Dedifferentiated amniotic fluid mesenchymal stem cell (primary cell): ENCODE measurements around the gene UBAC1.
A peak's percentile ranks its signal among the peaks of the same experiment; 100 is the strongest.
"Not testable (repeated sequence)": the region's sequence is repeated elsewhere in the genome, so short reads cannot be mapped to it uniquely, and the experiment has no call there.

ENCODE experiments used
- DNase-seq: peaks from one replicate; pipeline ENCODE4 v3.0.0-alpha.2; 2016; ENCODE audit errors: extremely low spot score

The UBAC1 gene

DNA sequence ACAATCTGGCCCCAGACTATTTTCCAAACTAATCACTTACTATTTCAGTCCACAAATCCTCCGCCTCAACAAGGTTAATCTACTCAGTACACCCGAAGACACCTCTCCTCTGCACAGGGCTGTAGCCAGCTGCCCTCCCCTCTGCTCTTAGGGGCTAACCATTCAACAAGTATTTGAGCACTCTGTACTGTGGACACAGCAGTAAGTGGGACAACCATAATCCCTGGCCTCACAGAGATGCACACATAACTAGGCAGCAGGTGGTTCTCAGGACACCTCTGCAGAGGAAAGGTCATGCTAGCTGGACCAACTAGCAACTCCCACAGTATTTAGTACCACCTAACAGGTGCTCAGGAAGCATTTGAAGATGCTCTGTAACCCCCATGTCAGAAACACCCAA, 59.3 kb downstream of the UBAC1 start:
- no peak for DNase-seq

DNA sequence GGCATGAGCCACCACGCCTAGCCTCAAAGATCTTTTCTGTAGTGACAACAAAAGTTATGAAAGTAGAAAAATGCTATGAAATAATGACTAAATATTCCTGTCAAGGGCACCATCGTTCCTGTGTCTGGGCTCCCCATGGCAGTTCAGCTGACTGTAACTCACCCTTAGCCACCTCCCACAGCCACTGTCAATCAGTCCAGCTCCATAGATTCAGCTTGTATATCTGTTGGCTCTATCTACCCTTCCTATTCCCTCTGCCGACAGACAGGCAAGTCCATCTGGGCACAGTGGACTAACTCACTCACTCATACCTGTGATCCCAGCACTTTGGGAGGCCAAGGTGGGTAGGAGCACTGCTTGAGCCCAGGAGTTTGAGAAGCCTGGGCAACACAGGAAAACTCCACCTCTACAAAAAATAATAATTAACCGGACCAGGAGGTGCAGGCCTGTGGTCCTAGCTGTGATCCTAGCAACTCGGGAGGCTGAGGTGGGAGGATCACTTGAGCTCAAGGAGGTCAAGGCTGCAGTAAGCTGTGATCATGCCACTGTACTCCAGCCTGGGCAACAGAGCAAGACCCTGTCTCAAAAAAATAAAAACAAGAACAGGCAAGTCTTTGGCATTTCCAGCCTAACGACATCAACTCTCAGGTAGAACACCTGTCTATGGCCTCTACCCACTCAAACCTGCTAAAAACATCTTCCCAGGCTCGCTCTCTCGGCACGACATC, 60.0 kb downstream of the UBAC1 start:
- no peak for DNase-seq

DNA sequence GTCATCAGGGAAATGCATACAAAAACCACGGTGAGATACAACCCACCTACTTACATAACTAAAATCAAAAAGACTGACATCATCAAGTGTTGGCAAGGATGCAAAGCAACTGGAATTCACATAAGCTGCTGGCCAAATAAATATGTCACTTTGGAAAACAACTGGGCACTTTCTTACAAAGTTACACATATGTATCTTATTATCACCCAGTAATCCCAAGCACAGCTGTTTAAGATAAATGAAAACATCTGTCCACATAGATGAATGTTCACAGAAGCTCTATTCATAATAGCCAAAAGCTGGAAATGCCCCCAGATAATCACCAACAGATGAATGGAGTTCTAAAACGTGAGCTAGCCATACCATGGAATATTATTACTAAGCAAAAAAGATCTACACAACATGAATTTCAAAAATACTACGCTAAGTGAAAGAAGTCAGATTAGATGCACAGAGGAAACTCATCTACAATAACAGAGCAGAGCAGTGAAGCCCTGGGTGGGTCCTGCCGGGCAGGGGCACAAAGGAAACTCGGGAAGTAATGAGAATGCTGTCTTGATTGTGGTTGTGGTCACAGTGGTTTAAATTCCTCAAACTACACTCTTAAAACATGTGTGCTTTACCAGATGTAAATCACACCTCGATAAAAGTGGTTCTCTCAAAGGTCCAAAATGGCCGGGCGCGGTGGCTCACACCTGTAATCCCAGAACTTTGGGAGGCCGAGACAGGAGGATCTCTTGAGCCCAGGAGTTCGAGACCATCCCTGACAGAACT, 62.4 kb downstream of the UBAC1 start:
- peak; percentile 59 for DNase-seq

DNA sequence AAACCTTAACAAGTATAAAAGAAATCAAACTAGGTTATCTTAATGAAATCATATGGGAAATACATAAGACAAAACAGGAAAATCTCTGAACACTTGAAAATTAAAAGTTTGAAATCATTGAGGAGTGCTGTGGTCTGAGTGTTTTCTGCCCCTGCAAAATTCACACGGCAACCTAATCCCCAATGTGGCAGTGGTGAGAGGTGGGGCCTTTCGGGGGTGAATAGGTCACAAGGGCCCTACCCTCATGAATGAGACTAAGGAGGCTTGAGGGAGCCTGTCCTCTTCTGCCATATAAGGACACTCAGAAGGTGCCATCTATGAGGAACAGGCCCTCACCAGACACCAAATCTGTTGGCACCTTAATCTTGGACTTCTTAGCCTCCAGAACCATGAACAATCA, 64.5 kb downstream of the UBAC1 start:
- no peak for DNase-seq

DNA sequence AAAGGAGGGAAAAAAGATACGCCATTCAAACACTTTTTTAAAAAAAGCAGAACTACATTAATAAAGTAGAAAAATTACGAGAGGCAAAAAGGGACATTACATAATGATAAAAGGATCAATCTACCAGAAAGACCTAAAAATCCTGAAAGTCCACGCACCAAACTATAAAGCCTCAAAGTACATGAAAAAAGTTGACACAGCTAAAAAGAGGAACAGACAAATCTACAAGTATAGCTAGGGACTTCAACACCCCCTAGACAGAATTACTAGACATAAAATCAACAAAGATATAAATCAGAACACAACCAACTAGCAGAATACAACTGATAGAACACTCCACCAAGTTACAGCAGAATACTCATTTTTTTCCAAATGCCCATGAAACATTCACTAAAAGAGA, 65.0 kb downstream of the UBAC1 start:
- no peak for DNase-seq

DNA sequence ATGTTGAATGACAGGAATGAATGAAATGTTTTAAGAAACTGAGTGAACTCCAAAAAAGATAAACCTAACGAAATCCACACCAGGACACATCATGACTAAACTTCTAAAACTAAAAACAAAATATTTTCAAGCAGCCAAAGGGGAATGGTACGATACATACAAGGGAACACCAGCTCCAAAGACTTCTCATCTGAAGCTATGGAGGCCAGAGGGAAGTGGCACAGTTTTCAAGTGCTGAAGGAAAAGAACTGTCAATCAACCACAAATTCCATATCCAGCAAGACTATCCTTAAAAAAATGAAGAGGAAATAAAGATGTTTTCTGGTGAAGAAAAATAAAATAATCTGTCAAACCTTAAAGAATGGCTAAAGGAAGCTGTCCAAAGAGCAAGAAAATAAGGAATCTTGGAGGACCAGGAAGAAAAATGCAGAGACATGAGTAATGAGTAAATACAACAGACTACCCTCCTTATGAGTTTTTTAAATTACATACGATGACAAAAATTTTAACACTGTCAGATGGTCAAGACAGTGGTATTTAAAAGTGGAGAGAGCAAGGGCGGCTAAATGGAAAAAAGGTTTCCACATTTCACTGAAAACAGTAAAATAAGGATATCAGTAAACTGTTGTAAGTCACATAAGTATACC, 65.8 kb downstream of the UBAC1 start:
- no peak for DNase-seq

DNA sequence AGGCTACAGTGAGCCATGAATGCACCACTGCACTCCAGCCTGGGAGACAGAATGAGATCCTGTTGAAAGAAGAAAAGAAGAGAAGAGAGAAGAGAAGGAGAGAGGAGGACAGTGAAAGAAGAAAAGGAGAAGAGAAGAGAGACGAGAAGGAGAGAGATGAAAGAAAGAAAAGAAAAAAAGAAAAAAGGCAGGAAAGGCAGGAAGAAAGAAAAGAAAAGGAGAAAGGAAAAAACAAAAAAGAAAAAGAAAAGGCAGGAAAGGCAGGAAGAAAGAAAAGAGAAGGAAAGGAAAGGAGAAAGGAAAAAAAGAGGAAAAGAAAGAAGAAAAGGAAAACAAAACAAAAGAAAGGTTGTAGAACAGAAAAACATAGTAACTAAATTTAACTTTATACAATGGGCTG, 68.1 kb downstream of the UBAC1 start:
- DNase-seq, result no peak

DNA sequence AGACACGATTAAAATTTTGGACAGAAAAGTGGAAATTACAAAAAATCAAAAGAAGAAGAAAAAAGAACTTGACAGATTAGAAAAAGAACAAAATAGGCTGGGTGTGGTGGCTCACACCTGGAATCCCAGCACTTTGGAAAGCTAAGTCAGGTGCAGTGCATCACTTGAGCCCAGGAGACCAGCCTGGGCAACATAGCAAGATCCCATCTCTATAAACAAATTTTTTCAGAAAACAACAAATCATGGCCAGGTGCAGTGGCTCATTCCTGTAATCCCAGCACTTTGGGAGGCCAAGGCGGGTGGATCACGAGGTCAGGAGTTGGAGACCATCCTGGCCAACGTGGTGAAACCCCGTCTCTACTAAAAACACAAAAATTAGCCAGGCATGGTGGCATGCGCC, 68.8 kb downstream of the UBAC1 start:
- DNase-seq, result not testable (repeated sequence)

DNA sequence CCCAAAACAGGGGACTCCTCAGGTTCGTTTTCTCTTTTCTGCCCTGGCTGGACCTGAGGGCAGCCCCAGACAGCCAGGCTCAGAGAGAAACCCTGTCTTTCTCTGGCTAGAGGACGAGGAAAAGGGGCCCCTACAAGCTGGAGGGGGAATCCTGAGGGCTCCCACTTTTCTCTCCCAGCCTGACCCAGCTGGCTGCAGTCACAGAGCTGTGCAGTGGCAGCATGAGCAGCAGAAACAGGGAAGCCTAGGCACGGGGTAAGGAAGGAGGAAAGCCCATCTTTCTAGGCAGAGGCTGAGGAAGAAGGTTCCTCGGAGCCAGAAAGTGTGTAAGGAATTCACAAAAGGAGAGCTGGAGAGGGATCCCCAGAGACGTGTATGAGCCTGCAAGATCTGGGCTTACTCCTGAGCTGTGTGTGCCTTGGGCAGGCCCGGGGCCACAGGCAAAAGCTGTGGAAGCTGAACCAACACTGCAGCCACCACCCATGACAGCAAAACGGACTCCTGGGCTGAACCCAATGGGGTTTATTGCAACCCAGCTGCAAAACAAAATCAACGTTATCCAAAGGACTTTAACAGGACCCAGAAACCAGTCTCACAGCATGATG, 70.0 kb downstream of the UBAC1 start:
- DNase-seq, result no peak

DNA sequence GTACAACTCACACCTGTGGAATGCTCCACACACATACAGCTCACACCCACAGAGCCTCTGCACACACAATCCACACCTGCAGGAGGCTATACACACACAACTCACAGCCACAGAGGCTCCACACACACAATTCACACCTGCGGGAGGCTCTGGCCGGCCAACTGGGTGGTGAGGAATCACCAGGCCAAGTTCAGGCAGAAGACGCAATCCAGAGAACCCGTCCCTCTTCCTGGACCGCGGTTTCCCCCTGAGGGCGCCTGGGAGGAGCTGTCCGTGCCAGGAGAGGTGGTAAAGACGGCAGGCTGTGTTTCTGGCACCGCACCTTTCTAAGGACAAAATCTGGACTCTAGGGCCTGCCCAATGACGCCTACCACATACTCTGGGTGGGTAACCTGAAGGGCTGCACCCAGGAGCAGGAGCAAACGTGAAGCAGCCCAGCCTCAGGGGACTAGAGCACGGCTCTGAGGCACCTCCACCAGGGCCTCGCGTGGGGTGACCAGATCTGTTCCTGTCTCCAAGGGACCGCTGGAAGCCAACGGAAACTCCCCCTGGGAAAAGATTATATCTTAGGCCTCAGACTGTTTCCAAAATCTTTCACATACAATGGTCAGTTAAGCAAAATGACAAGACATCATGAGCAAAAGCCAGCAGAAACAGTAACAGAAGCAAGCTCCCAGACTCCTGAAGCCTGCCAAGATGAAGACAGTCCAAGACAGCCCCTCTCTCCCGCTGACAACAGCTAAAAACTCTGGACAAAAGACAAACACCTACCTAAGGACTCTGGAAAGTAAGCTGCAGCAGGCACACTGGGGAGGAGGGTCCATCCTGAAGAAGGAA, 70.8 kb downstream of the UBAC1 start:
- no peak for DNase-seq

DNA sequence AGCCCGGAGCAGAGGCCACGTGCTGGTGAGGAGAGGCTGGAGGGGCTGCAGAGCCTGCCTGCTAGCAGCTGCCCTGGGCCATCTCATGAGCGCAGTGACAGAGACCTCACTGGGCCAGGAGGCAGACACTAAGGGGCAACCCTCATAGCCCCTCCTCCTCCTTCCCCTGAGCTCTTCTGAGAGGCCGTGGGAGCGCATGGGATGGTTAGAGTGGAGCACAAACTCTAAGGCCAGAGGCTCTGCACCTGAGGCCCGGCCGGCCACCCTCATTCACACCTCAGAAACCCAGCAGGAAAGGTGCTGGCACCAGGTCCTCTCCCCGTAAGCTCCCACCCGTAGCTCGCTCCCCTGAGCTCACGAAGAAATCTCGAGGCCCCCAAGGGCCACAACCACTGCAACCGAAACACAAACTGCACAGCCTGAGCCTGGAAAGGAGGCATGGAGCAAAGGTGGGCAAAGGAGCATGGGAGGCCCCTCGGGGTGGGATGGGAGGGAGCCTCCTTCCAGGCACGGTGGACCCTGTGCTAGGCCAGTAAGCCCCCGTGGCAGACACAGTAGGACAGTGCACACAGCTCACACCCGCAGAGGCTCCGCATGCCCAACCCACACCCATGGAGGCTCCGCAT, 71.5 kb downstream of the UBAC1 start:
- DNase-seq, result no peak

DNA sequence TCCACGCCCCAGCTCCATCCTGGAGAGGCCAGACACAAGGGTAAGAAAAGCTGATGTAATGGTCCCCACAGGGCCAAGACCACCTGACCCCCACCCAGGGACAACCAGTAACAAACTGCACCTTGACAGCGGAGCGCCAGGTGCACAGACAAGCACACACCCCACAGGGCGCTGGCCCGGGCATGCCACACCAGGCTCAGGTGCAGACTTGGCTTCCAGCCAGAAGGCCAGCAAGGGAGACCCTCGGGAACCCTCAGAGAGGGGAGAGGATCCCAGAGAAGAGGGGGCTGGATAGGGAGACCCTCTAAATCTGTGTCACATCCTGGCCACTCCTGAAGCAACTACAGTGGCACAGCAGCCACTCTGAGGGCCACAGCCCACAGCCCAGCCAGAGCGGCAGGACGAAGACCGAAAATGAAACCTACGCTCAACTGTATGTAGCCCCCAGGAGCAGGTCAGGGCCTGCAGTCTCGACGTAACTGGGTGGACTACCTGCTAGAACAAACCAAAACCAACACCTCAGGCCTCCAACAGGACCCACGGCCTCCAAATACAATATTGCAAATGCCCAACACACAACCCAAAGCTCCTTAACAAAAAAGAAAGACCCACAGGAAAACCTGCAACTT, 72.3 kb downstream of the UBAC1 start:
- no peak for DNase-seq

DNA sequence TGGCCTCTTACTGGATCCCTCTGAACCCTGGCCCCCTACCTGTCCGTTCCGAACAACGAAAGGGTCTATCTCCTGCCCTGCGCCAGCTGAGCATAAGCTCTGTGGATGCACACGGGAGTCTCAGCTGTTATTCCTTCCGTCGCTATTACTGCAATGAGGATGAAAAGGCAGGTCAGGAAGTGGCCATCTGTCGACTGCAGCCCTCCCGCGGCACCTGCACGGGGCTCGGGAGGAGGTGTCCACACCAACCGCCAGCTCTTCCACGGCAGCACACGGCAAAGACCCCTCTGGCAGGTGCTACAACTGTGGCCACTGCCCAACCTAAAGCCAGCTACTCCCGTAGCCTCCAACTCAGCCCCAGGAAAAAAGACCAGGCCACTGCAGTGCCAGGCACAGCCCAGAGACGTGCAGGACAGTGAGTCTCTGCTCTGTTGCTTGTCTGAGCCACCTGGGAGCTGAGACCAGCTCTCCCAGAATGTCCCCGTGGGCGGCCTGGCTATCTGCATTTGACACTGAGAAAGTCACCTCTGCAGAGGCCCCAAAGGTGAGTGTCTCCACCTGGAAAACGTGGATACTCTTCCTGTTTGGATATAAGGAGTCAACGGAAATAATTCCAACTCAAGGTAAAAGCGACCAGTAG, 72.9 kb downstream of the UBAC1 start:
- DNase-seq, result no peak

DNA sequence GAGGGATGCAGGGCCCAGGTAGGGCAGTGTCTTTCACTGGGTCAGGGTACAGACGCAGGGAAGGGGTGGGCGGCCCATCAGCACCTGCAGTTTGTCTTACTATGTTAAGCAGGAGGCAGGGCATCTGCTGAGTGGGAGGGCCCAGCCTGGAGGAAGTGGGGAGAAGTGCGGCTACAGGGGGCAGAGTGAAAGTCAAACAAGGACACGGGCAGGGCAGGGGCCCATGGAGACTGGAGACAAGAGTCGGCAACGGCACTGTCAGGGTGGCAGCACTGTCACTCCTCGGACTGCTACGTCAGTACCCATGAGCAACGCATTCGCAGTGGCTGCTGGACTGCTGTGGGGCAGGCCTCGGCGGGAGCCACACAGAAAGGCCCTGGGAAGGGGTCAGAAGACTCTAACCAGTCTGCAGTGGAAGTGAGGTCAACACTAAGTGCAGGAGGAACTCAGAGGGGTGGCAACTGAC, 73.6 kb downstream of the UBAC1 start:
- no peak for DNase-seq

DNA sequence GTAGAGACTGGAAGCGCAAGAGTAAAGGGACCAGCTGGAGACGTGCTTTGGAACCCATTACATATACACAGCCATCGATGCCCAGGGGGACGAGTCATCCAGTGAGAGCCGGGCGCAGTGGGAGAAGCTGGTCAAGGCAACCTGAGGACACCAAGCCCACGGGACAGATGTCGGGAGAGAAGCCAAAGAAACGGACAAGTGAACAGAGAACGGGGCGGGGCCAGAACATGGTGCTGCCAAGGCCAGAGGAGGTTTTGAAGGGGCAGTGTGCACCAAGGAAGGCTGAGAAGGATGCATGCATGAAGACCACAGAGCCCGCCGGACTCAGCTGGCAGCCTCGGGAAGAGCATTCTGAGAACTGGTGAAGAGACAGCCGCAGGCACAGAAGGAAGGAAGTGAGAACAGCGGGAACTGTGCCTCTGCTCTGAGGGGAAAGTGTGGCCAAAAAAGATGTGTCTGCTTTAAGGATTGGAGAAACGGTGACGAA, 74.1 kb downstream of the UBAC1 start:
- DNase-seq, result no peak

DNA sequence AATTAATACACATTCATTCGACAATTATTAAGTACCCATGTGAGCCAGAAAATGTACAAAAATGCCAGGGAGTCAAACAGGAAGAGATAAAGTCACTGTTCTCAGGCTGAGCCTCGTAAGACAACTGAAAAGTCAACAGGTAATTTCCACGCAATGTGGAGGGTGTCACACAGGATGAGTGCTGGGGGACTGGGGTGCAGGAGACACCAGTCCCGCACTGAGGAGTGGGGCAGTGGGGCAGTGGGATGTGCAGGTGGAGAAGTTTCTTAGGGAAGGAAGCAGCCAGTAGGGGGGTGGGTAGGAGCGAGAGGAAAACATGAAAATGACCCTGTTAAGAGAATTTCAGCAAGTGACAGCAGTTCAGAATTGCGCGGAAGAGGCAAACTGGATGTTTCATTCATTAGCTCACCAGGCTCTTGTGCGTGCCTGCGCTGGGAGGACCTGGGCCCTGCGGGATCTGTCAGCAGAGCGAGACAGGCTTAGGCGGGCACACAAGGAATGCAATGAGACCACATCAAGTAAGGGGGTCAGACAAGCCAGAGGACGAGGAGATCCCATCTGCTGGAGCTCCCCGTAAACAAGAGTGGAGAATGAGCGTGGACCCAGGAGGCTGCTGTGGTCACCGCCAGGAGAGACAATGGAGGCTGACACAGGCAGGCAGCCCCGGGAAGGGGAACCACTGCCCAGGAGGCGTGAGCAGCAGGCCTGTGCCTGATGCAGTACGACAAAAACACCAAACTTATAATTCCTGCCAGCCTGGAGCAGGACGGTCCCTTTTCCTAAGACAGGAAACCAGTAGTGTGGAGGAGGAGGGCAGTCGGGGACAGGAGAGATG, 74.8 kb downstream of the UBAC1 start:
- DNase-seq, result peak; percentile 55

DNA sequence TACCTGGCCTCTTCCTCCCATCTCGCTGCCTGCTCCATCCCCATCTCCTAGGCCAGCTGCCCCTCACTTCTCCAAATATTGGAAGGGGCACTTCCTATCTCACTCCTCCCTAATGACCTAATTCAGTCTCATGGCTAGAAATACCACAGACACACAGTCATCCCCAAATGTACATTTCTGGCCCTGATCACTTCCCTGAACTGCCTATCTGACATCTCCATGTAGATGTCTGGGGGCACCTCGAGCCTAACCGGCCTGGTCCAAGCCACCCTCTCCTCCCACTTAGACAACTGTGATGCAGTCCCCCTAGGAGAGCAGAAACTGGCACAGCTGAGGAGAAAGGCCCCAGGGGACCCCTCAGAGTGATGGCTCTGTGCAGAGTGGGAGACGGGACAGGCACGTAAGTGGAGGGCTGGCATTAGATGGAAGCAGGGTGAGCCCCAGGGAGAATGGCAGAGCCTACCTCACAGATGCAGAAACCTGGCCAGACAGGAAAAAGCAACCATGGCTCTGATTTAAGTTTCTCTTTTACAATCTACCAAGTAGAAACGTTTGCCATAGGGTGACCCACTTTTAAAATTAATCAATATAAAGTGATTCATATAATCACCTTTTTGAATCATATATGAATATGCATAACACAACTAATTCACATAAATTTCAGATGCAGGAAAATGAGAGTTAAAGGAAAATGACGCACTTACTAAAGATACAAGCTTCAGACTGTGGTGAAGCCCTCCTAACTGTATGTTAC, 75.9 kb downstream of the UBAC1 start:
- no peak for DNase-seq

DNA sequence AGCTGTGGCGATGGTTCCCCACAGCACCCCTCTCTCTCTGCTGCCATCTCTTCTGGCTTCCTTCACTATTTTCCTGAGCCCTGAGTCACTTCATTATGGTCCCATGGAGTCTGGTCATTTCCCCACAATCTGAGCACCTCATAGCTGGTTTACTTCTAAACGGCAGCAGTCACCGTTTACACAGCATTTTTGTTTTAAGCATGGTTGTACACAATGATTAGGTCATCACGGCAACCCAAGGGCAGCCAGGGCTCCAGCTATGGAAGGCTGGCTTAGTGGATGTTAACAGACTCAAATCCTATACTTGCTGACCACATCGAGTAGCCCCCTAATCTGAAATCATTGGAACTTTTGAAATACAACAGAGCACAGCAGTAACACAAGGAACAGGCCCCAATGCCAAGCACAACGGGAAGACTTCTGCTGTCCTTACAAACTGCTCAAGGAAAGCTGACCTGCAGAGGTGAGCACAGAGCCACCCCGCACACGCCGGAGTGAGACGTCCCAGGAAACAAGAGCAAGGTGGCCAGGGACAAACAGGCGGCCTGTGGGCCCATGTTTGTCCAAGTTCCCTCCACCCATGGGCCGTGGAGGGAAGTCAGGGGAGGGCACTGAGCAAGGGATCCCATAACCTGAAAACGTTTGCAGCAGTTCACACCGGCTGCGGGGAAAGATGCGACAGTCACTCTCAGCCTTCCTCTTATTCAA, 76.7 kb downstream of the UBAC1 start:
- DNase-seq, result peak; percentile 26
